BJ (cell line): Measurements from ENCODE around the gene BRPF3. TPM values are rescaled to one million over a fixed set of nuclear protein-coding genes. Genes with fewer than 3 reads are reported as not detected.

Experiments
- CTCF ChIA-PET: fragments of 350-600 bp; formaldehyde crosslinking; extraction: SDS; loops from one replicate; lab custom pipeline; 2021; ENCODE audit warnings: antibody characterized with exemption, inconsistent platforms; lab: Yijun Ruan, JAX
- POLR2A ChIA-PET: fragments of 300-600 bp; sonication (Branson Sonifier 250); formaldehyde crosslinking; extraction: SDS; loops from one replicate; lab custom pipeline; 2021; ENCODE audit warnings: antibody characterized with exemption; lab: Charles Lee
- DNase-seq: peaks from one replicate; pipeline ENCODE4 v3.0.0-alpha.2; 2011; ENCODE audit warnings: low read depth
- H3K27me3 ChIP-seq: 2 replicates; pipeline ENCODE4 v1.6.0; 2011; ENCODE audit warnings: low read length; ENCODE audit not compliant: control insufficient read depth, insufficient read depth
- H3K36me3 ChIP-seq: 2 replicates; pipeline ENCODE4 v1.5.1; 2011; ENCODE audit warnings: low read length; ENCODE audit not compliant: control insufficient read depth, insufficient read depth
- H3K4me3 ChIP-seq: 2 replicates; pipeline ENCODE4 v1.5.1; 2011; ENCODE audit warnings: low read depth, mild to moderate bottlenecking, control low read depth, low read length
- CTCF ChIP-seq: IDR thresholded peaks from 2 replicates; pipeline ENCODE4 v1.5.1; 2011; ENCODE audit warnings: low read depth, mild to moderate bottlenecking, control low read depth, inconsistent platforms, low read length, moderate library complexity; ENCODE audit not compliant: insufficient read depth
- polyA plus RNA-seq: library from polyadenylated mRNA; depleted of rRNA; stranded (reverse); fragments of >200 nt; gene quantifications from 2 replicates; pipeline ENCODE4 v1.2.3, GENCODE V29; 2011

BRPF3 gene
- polyA plus RNA-seq, 1 experiment: 13.2 TPM

- no peaks in the 10 kb centered on the region for H3K36me3 ChIP-seq
- H3K4me3 ChIP-seq: no peak overlapping the region
- no peaks in the 10 kb centered on the region for H3K27me3 ChIP-seq
- ChIA-PET CTCF (no interaction called here), POLR2A (no interaction called here)
- TF ChIP-seq CTCF: no peak
- DNase-seq: no peak
These were observed 40.9 kb upstream of the BRPF3 start for GRCh38 chr6:36155662-36156061.

DNA sequence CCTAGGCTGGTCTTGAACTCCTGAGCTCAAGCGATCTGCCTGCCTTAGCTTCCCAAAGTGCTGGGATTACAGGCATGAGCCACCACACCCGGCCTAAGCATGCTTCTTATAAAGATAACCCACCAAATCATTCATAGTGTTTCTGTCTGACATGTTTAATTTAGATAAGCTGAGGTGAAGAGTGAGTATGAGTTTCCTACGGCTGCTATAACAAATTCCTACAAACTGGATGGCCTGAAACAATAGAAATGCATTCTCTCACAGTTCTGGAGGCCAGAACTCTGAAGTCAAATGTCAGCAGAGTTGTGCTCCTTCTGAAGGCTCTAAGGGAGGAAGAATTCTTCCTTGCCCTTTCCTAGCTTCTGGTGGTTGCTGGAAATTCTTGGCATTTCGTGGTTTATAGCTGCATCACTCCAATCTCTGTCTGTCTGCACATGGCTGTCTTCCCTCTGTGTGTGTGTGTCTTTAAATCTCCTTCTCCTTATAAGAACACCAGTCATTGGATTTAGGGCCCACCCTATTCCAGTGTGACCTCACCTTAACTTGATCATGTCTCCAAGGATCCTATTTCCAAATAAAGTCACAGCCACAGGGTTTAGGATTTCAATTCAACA is 36.3 kb upstream of the BRPF3 start:
- DNase-seq: peak; percentile 22
- CTCF ChIA-PET: interaction anchor here (0.5 kb wide), 1 partner anchor 95 kb away, joined by 3 read pairs; no protein-coding TSS in a partner anchor
- TF ChIP-seq CTCF: no peak
- POLR2A ChIA-PET: no interaction called here
- no peak overlapping the region for H3K4me3 ChIP-seq
- no peaks in the 10 kb centered on the region for H3K36me3 ChIP-seq
- no peaks in the 10 kb centered on the region for H3K27me3 ChIP-seq

DNA sequence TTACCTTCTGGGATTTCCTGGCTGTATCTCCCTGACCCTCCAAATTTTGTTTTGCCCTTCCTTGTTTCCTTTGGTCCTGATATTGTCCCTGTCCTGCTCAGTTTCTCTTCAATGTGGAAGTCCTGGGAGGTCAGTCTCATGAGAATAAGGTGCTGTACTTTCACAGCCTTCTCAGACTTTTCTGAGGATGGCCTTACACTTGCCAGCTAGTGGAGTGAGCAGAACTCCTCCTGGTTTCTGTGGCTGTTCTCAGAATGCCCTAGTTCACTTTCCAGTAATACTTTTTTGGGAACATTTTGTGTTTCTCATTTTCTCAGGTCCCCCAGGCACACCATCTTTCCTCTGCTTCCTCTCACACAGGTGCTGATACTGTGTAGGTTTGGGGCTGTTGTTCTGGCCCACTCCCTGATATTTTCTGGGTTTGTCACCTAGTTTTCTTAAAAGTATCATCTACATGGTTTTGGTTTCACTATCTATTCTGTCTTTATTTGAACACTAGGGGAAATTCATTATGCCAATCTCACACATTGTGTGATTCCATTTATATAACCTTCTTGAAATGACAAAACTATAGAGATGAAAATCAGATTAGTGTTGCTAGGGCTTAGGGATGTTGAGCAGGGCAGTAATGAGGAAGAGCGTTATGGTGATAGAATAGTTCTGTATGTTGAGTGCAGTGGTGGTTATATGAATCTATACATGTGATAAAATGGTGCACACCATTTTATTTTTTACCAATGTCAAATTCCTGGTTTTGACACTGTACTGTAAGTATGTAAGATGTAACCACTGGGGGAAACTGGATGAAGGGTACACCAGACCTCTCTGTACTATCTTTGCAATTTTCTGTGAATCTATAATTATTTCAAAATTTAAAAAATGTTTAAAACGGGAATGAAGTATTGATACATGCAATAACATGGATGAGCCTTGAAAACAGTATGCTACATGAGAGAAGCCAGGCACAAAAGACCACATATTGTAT is 27.2 kb upstream of the BRPF3 start:
- DNase-seq: no peak
- ChIA-PET CTCF (no interaction called here), POLR2A (no interaction called here)

GRCh38 chr6:36170704-36171103 is 25.8 kb upstream of the BRPF3 start:
- ChIA-PET CTCF (no interaction called here), POLR2A (no interaction called here)
- H3K36me3 ChIP-seq: no peaks in the 10 kb centered on the region
- TF ChIP-seq CTCF: no peak
- no peaks in the 10 kb centered on the region for H3K27me3 ChIP-seq
- no peak overlapping the region for H3K4me3 ChIP-seq
- DNase-seq: no peak

More for the DNA sequence above, 27.2 kb upstream of the BRPF3 start:
- H3K4me3 ChIP-seq: no peak overlapping the region
- no peak for TF ChIP-seq CTCF
- H3K27me3 ChIP-seq: no peaks in the 10 kb centered on the region
- H3K36me3 ChIP-seq: no peaks in the 10 kb centered on the region

DNA sequence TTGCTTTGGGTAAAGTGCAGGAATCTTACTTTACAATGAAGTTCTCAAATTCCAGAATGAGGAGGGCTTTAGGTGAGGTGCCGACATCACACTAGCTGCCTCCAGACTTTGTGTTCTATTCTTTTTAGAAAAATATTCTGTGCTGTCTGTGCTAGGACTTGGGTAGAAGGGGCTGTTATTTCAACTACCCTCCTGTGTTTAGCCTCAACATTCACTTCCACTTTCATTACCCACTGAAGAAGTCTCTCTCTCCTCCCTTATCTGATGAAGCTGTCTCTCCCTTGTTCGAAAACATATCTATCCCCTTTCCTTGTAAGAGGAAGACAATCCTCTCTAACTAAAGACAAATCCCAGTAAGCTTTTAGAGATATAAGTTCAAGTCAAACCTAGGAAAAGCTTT is 25.0 kb upstream of the BRPF3 start:
- Histone ChIP-seq H3K36me3 (no peaks in the 10 kb centered on the region), H3K4me3 (no peak overlapping the region), H3K27me3 (no peaks in the 10 kb centered on the region)
- CTCF ChIA-PET: interaction anchor here (0.7 to 0.8 kb wide), 3 partner anchors 10 to 27 kb away, joined by 3 read pairs; no protein-coding TSS in a partner anchor
- DNase-seq: no peak
- POLR2A ChIA-PET: no interaction called here
- no peak for TF ChIP-seq CTCF
